WTC11 (cell line): ENCODE measurements around the gene CLOCK. TPM values are rescaled to one million over a fixed set of nuclear protein-coding genes. Genes with fewer than 3 reads are reported as not detected.

ENCODE experiments used
- ATAC-seq: fragments of 200-7000 bp; cut with Tn5 transposase; 2 replicates; pipeline ENCODE4 v1.10.0; 2021; ENCODE audit warnings: mild to moderate bottlenecking, moderate library complexity
- CTCF ChIA-PET: fragments of 300-600 bp; sonication (Branson Sonifier 250); formaldehyde crosslinking; loops from one replicate; lab custom pipeline; 2021; ENCODE audit warnings: antibody characterized with exemption; lab: Charles Lee
- POLR2A ChIA-PET: fragments of 350-600 bp; sonication (Branson Sonifier 250); formaldehyde crosslinking; loops from one replicate; lab custom pipeline; 2021; ENCODE audit warnings: antibody characterized with exemption; lab: Charles Lee
- DNase-seq: peaks from one replicate; pipeline ENCODE4 v3.0.0; 2021; ENCODE audit warnings: low spot score
- H3K27ac Mint-ChIP-seq: 2 replicates; pipeline ENCODE4 v1.8.0; 2021; ENCODE audit warnings: mixed read lengths
- H3K27me3 Mint-ChIP-seq: 2 replicates; pipeline ENCODE4 v1.8.0; 2021; ENCODE audit warnings: low read depth, mild to moderate bottlenecking, moderate library complexity, mixed read lengths
- H3K36me3 Mint-ChIP-seq: 2 replicates; pipeline ENCODE4 v1.8.0; 2021; ENCODE audit warnings: mixed read lengths
- H3K4me1 Mint-ChIP-seq: 2 replicates; pipeline ENCODE4 v1.8.0; 2022; ENCODE audit warnings: mixed read lengths
- H3K4me3 Mint-ChIP-seq: 2 replicates; pipeline ENCODE4 v1.8.0; 2021; ENCODE audit warnings: mild to moderate bottlenecking, moderate library complexity, mixed read lengths
- H3K9me3 Mint-ChIP-seq: 2 replicates; pipeline ENCODE4 v1.8.0; 2021; ENCODE audit warnings: mixed read lengths
- ATF6 ChIP-seq: sonication (generic); formaldehyde crosslinking; IDR thresholded peaks from 2 replicates; pipeline ENCODE4 v1.8.1; 2023; ENCODE audit warnings: mild to moderate bottlenecking, missing genetic modification reagents
- CREM ChIP-seq: sonication (generic); formaldehyde crosslinking; IDR thresholded peaks from 2 replicates; pipeline ENCODE4 v1.8.1; 2022; ENCODE audit warnings: mild to moderate bottlenecking, missing genetic modification reagents, moderate library complexity
- ELF4 ChIP-seq: sonication (generic); formaldehyde crosslinking; IDR thresholded peaks from 2 replicates; pipeline ENCODE4 v1.8.1; 2022; ENCODE audit warnings: low read depth, mild to moderate bottlenecking, moderate library complexity, missing genetic modification reagents
- FOXP4 ChIP-seq: sonication (generic); formaldehyde crosslinking; IDR thresholded peaks from 2 replicates; pipeline ENCODE4 v1.8.0; 2022; ENCODE audit warnings: mild to moderate bottlenecking, missing genetic modification reagents
- IRF2 ChIP-seq: sonication (generic); formaldehyde crosslinking; IDR thresholded peaks from 2 replicates; pipeline ENCODE4 v1.8.0; 2022; ENCODE audit warnings: low read depth, missing genetic modification reagents, borderline replicate concordance
- JAZF1 ChIP-seq: fragments of 250-450 bp; sonication (Bioruptor Pico); IDR thresholded peaks from 2 replicates; pipeline ENCODE4 v1.9.0; 2021; ENCODE audit warnings: moderate library complexity, mild to moderate bottlenecking, inconsistent platforms
- KAT7 ChIP-seq: sonication (generic); formaldehyde crosslinking; IDR thresholded peaks from 2 replicates; pipeline ENCODE4 v1.8.1; 2023; ENCODE audit warnings: missing genetic modification reagents, mild to moderate bottlenecking, borderline replicate concordance
- SP1 ChIP-seq: sonication (generic); formaldehyde crosslinking; conservative IDR thresholded peaks from 2 replicates; pipeline ENCODE4 v1.8.1; 2022; ENCODE audit warnings: missing genetic modification reagents
- TP53 ChIP-seq: sonication (generic); formaldehyde crosslinking; IDR thresholded peaks from 2 replicates; pipeline ENCODE4 v1.8.1; 2023; ENCODE audit warnings: mild to moderate bottlenecking, missing genetic modification reagents
- USF1 ChIP-seq: sonication (generic); formaldehyde crosslinking; IDR thresholded peaks from 2 replicates; pipeline ENCODE4 v1.8.0; 2022; ENCODE audit warnings: mild to moderate bottlenecking, missing genetic modification reagents
- ZBTB43 ChIP-seq: sonication (generic); formaldehyde crosslinking; IDR thresholded peaks from 2 replicates; pipeline ENCODE4 v1.8.1; 2023; ENCODE audit warnings: mild to moderate bottlenecking, missing genetic modification reagents
- ZNF232 ChIP-seq: sonication (generic); formaldehyde crosslinking; IDR thresholded peaks from 2 replicates; pipeline ENCODE4 v1.8.0; 2022; ENCODE audit warnings: mild to moderate bottlenecking, missing genetic modification reagents
- ZNF532 ChIP-seq: fragments of 250-450 bp; sonication (Bioruptor Pico); IDR thresholded peaks from 2 replicates; pipeline ENCODE4 v1.9.0; 2021; ENCODE audit warnings: mild to moderate bottlenecking, borderline replicate concordance
- ZNF671 ChIP-seq: fragments of 250-450 bp; sonication (Bioruptor Pico); IDR thresholded peaks from 2 replicates; pipeline ENCODE4 v1.8.0; 2021; ENCODE audit warnings: mild to moderate bottlenecking
- total RNA-seq: library from RNA; stranded (reverse); gene quantifications from 3 replicates; pipeline ENCODE4 v1.2.3, GENCODE V29; 2021

CLOCK gene
- total RNA-seq, 1 experiment from 2014 or later = 18.6 TPM

DNA sequence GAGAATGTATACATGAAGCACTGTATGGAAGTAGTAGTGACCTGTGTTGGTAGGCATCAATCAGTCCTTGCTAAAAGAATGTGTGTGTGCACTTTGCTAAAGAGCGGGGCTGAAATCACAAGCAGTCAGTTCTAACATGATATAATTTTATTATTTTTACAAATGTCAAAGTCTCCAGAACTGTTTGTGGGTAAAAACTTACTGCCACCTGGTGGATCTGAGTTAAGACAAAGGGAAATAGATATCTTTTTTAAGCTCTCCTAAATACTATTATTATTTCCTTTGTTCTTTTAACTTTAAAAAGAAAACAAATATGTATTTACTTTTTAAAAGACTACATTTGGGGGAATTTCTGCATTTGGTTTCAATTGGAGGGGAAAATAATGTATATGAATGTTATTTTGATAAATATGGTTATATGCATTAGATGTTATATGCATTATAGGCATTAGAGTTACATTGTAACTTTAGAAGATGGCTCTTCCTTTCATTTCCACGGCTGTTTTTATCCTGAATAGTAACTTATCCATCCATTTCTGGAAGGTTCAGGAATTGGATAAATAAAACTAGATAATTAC, 7.8 kb upstream of the CLOCK start:
- DNase-seq = no peak

More for the DNA sequence above, 7.8 kb upstream of the CLOCK start:
- ATAC-seq = no peak
- no peak overlapping the region for H3K4me3 Mint-ChIP-seq
- peaks cover 12% of the 10 kb centered on the region for H3K9me3 Mint-ChIP-seq
- ChIA-PET CTCF (interaction anchor here (0.6 to 1.5 kb wide), 5 partner anchors 109 to 183 kb away, joined by 3 to 8 read pairs (median 4); no protein-coding TSS in a partner anchor), POLR2A (no interaction called here)
- H3K27me3 Mint-ChIP-seq = no peaks in the 10 kb centered on the region
- no peak for TF ChIP-seq JAZF1
- TF ChIP-seq ATF6 (CRISPR knock-in tag) = no peak
- no peak for TF ChIP-seq ZNF232 (CRISPR knock-in tag)
- TF ChIP-seq ZNF671 (CRISPR knock-in tag) = no peak
- no peak for TF ChIP-seq TP53 (CRISPR knock-in tag)
- no peak for TF ChIP-seq IRF2
- no peak for TF ChIP-seq ZNF532 (CRISPR knock-in tag)
- TF ChIP-seq CREM (CRISPR knock-in tag) = no peak
- TF ChIP-seq SP1 (CRISPR knock-in tag) = no peak
- no peak for TF ChIP-seq USF1
- no peak for TF ChIP-seq ELF4 (CRISPR knock-in tag)
- no peak for TF ChIP-seq KAT7 (CRISPR knock-in tag)
- no peak for TF ChIP-seq FOXP4
- no peak for TF ChIP-seq ZBTB43 (CRISPR knock-in tag)
- peaks cover 17% of the 10 kb centered on the region for H3K4me1 Mint-ChIP-seq
- H3K27ac Mint-ChIP-seq = no peak overlapping the region
- peaks cover 3% of the 10 kb centered on the region; the same call in 1 of the 2 replicates for H3K36me3 Mint-ChIP-seq
